Measurements from ENCODE around the gene GET4.

The GET4 gene

GRCh38 chr7:945556-946255 is 69.4 kb downstream of the GET4 start:
- in situ Hi-C loops (cut with MboI; ENCODE audit: low pct_unique_long_range_greater_than_20kb, low sequenced_read_pairs, unreplicated experiment), result no loop called here
- no peak for TF ChIP-seq CTCF (IDR thresholded peaks at IDR 0.05; ENCODE audit: extremely low read depth, insufficient read depth, missing control alignments)
- DNase-seq (ENCODE audit: low spot score), result no peak
